ENCODE results near the gene CMTR1. TPM values are rescaled to one million over a fixed set of nuclear protein-coding genes. Genes with fewer than 3 reads are reported as not detected.
A peak's percentile ranks its signal among the peaks of the same experiment; 100 is the strongest.

Gene CMTR1
- total RNA-seq, 1 donor from 2014 or later, result 15.8 TPM

DNA sequence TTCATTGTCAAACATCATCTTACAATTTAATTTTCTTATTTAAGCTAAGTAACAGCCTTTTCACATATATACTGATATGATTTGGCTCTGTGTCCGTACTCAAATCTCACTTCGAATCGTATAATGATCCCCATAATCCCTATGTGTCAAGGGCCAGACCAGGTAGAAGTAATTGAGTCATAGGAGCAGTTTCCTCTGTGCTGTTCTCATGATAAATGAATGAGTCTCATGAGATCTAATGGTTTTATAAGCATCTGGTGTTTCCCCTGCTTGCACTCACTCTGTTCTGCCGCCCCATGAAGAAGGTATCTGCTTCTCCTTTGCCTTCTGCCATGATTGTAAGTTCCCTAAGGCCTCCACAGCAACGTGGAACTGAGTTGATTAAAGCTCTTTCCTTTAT, 25.1 kb upstream of the CMTR1 start:
- FAIRE-seq (no peak), DNase-seq (ENCODE audit: low read depth) (peak; percentile 58)
- TF ChIP-seq, protein P1, sequence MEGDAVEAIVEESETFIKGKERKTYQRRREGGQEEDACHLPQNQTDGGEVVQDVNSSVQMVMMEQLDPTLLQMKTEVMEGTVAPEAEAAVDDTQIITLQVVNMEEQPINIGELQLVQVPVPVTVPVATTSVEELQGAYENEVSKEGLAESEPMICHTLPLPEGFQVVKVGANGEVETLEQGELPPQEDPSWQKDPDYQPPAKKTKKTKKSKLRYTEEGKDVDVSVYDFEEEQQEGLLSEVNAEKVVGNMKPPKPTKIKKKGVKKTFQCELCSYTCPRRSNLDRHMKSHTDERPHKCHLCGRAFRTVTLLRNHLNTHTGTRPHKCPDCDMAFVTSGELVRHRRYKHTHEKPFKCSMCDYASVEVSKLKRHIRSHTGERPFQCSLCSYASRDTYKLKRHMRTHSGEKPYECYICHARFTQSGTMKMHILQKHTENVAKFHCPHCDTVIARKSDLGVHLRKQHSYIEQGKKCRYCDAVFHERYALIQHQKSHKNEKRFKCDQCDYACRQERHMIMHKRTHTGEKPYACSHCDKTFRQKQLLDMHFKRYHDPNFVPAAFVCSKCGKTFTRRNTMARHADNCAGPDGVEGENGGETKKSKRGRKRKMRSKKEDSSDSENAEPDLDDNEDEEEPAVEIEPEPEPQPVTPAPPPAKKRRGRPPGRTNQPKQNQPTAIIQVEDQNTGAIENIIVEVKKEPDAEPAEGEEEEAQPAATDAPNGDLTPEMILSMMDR (IDR thresholded peaks at IDR 0.05; ENCODE audit: insufficient read depth, low read length, severe bottlenecking), result no peak
- Histone ChIP-seq H3K4me3 (ENCODE audit: low read depth, low read length) (no peak overlapping the region), H3K27me3 (ENCODE audit: control insufficient read depth, insufficient read depth, low read length) (no peaks in the 10 kb centered on the region), H3K36me3 (ENCODE audit: control insufficient read depth, insufficient read depth, low read length) (no peaks in the 10 kb centered on the region)

DNA sequence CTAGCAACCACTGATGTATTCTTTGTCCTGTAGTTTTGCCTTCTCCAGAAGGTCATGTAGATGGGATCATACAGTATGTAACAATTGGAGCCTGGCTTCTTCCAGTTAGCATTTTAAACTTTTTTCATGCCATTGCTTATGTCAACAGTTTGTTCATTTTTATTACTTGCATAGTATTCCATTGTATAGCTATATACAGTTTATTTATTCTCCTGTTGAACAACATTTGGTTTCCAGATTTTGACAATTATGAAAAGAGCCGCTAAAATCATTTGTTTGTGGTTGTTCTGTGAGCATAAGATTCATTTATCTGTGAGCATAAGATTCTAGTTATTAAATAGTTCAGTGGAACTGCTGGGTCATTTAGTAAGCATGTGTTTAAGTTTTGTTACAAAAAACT, 23.5 kb upstream of the CMTR1 start:
- Histone ChIP-seq H3K27me3 (ENCODE audit: control insufficient read depth, insufficient read depth, low read length) (no peaks in the 10 kb centered on the region), H3K36me3 (ENCODE audit: control insufficient read depth, insufficient read depth, low read length) (no peaks in the 10 kb centered on the region), H3K4me3 (ENCODE audit: low read depth, low read length) (no peak overlapping the region)
- FAIRE-seq (no peak), DNase-seq (ENCODE audit: low read depth) (no peak)
- TF ChIP-seq, protein P1 (IDR thresholded peaks at IDR 0.05; ENCODE audit: insufficient read depth, low read length, severe bottlenecking), result no peak

DNA sequence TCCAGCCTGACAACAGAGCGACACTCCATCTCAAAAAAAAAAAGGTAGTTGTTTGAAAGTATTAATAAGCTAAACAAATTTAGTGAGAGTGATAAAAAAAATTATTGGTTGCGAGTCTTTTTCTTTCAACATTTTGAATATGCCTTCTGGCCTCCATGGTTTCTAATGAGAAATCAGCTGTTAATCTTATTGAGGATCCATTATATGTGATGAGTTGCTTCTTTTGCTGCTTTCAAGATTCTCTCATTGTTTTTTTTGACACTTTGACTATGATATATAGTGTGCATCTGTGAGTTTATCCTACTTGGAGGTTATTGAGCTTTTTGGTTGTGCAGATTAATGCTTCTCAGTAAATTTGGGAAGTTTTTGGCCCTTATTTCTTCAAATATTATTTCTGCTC, 15.6 kb upstream of the CMTR1 start:
- Histone ChIP-seq H3K27me3 (ENCODE audit: control insufficient read depth, insufficient read depth, low read length) (no peaks in the 10 kb centered on the region), H3K36me3 (ENCODE audit: control insufficient read depth, insufficient read depth, low read length) (no peaks in the 10 kb centered on the region), H3K4me3 (ENCODE audit: low read depth, low read length) (no peak overlapping the region)
- DNase-seq (ENCODE audit: low read depth), result no peak
- TF ChIP-seq, protein P1 (IDR thresholded peaks at IDR 0.05; ENCODE audit: insufficient read depth, low read length, severe bottlenecking), result no peak
- FAIRE-seq, result no peak

DNA sequence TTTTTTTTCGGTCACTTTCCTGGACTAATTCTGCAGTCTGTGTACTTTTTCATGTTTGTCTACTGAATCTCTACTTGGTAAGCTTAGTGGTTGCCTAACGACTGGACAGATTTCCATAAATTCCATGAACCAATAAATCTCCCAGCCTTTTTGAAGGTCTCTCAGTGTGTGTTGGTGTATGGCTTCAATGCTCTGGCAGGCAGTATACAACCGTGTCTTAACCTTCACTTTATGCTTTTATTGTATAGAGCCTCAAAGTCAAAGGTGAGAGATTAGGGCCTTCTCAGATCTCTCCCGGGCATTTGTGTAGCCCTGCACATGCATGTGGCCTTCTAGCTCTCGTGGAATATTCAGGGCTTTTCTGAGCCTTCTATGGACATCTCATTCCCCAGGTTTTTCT, 14.3 kb upstream of the CMTR1 start:
- no peak for DNase-seq (ENCODE audit: low read depth)
- TF ChIP-seq, protein P1 (IDR thresholded peaks at IDR 0.05; ENCODE audit: insufficient read depth, low read length, severe bottlenecking), result no peak
- no peak overlapping the region for H3K4me3 ChIP-seq (ENCODE audit: low read depth, low read length)
- FAIRE-seq, result no peak
- no peaks in the 10 kb centered on the region for H3K27me3 ChIP-seq (ENCODE audit: control insufficient read depth, insufficient read depth, low read length)
- no peaks in the 10 kb centered on the region for H3K36me3 ChIP-seq (ENCODE audit: control insufficient read depth, insufficient read depth, low read length)

DNA sequence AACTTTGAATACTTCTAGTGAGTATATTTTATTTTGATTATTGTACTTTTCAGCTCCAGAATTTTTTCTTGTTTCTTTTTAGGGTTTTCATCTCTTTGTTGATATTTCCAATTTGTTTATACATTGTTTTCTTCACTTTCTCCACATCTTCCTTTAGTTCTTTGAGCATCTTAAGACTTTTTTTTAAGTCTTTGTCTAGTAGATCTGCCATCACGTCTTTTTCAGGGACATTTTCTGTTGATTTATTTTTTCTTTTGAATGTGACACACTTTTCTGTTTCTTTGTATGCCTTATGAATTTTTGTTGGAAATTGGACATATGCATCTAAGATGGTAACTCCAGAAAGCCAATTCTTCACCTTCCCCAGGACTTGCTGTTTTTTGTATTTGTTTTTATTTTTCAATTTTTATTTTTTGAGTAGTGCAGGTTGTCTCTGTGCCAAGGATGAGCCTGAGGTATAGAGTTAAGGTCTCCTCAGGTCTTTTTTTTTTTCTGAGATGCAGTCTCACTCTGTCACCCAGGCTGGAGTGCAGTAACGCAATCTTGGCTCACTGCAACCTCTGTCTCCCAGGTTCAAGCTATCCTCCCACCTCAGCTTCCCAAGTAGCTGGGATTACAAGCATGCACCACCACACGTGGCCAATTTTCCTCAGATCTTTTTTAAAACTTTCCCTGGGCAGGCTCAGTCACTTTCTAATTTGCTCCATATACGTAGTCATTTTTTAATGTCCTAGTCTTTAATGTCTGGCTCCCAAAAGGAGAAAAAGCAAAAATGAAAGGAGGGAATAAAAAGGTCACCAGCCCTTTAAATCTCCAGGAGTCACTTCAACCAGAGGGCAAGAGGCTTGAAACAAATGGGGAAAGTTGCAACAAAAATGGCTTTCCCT, 6.7 kb upstream of the CMTR1 start:
- Histone ChIP-seq H3K4me3 (ENCODE audit: low read depth, low read length) (no peak overlapping the region), H3K27me3 (ENCODE audit: control insufficient read depth, insufficient read depth, low read length) (no peaks in the 10 kb centered on the region), H3K36me3 (ENCODE audit: control insufficient read depth, insufficient read depth, low read length) (no peaks in the 10 kb centered on the region)
- DNase-seq (ENCODE audit: low read depth) (no peak), FAIRE-seq (no peak)
- TF ChIP-seq, protein P1 (IDR thresholded peaks at IDR 0.05; ENCODE audit: insufficient read depth, low read length, severe bottlenecking), result no peak

Data from bronchial epithelial cell (primary cell).